Mesothelial cell of epicardium (in vitro differentiated cells): Measurements from ENCODE around the gene PLCB1. TPM values are rescaled to one million over a fixed set of nuclear protein-coding genes. Genes with fewer than 3 reads are reported as not detected.
"Not testable (repeated sequence)": the region's sequence is repeated elsewhere in the genome, so short reads cannot be mapped to it uniquely, and the experiment has no call there.

Source experiments
- DNase-seq, 2 experiments: peaks; one replicate each; pipeline ENCODE4 v3.0.0; 2021; ENCODE audit warnings: low spot score in 2 of 2; ENCODE audit not compliant: unreplicated experiment in 2 of 2
- H3K27ac Mint-ChIP-seq: 2 replicates; pipeline ENCODE4 v1.8.0; 2021; ENCODE audit warnings: mixed read lengths
- H3K27me3 Mint-ChIP-seq: 2 replicates; pipeline ENCODE4 v1.8.0; 2021; ENCODE audit warnings: low read depth, mixed read lengths
- H3K36me3 Mint-ChIP-seq: 2 replicates; pipeline ENCODE4 v1.8.0; 2021; ENCODE audit warnings: mixed read lengths
- H3K4me1 Mint-ChIP-seq: 2 replicates; pipeline ENCODE4 v1.8.0; 2021; ENCODE audit warnings: mixed read lengths
- H3K4me3 Mint-ChIP-seq: 2 replicates; pipeline ENCODE4 v1.8.0; 2021; ENCODE audit warnings: mild to moderate bottlenecking, moderate library complexity, mixed read lengths
- H3K9me3 Mint-ChIP-seq: 2 replicates; pipeline ENCODE4 v1.8.0; 2021; ENCODE audit warnings: mixed read lengths
- CTCF ChIP-seq: fragments of 200-600 bp; sonication (generic); IDR thresholded peaks from one replicate; pipeline ENCODE4 v1.5.0; 2021; ENCODE audit warnings: antibody characterized with exemption; ENCODE audit not compliant: unreplicated experiment
- total RNA-seq: library from RNA; stranded (reverse); gene quantifications from 3 replicates; pipeline ENCODE4 v1.2.1, GENCODE V29; 2021

PLCB1 gene
- total RNA-seq, 1 donor from 2014 or later = 41.5 TPM

GRCh38 chr20:8339349-8339748 lies 207.3 kb downstream of the PLCB1 start:
- no peak for DNase-seq
- Mint-ChIP-seq H3K4me3 (no peak overlapping the region), H3K27ac (no peak overlapping the region), H3K36me3 (no peaks in the 10 kb centered on the region), H3K9me3 (peaks cover 8% of the 10 kb centered on the region), H3K4me1 (no peaks in the 10 kb centered on the region), H3K27me3 (no peaks in the 10 kb centered on the region)
- no peak for TF ChIP-seq CTCF

- DNase-seq = no peak
- Mint-ChIP-seq H3K36me3 (no peaks in the 10 kb centered on the region), H3K27ac (no peak overlapping the region), H3K4me1 (peaks cover 25% of the 10 kb centered on the region), H3K4me3 (no peak overlapping the region), H3K27me3 (no peaks in the 10 kb centered on the region), H3K9me3 (peaks cover 8% of the 10 kb centered on the region)
- TF ChIP-seq CTCF = no peak
These were observed 210.3 kb downstream of the PLCB1 start for GRCh38 chr20:8342391-8342790.

GRCh38 chr20:8344106-8344505 lies 212.0 kb downstream of the PLCB1 start:
- Mint-ChIP-seq H3K9me3 (peaks cover 8% of the 10 kb centered on the region), H3K27ac (no peak overlapping the region), H3K4me1 (peaks cover 30% of the 10 kb centered on the region), H3K27me3 (no peaks in the 10 kb centered on the region), H3K4me3 (no peak overlapping the region), H3K36me3 (no peaks in the 10 kb centered on the region)
- no peak for DNase-seq
- TF ChIP-seq CTCF = no peak

- TF ChIP-seq CTCF = no peak
- no peak overlapping the region for H3K4me3 Mint-ChIP-seq
- H3K27me3 Mint-ChIP-seq = no peaks in the 10 kb centered on the region
- H3K9me3 Mint-ChIP-seq = peaks cover 8% of the 10 kb centered on the region
- no peak overlapping the region for H3K27ac Mint-ChIP-seq
- no peak for DNase-seq
- no peaks in the 10 kb centered on the region for H3K36me3 Mint-ChIP-seq
- peaks cover 30% of the 10 kb centered on the region for H3K4me1 Mint-ChIP-seq
These were observed 212.6 kb downstream of the PLCB1 start for GRCh38 chr20:8344631-8345030.

GRCh38 chr20:8346700-8347270 lies 214.7 kb downstream of the PLCB1 start:
- H3K4me1 Mint-ChIP-seq = peaks cover 30% of the 10 kb centered on the region
- H3K4me3 Mint-ChIP-seq = no peak overlapping the region
- no peak for TF ChIP-seq CTCF

GRCh38 chr20:8350225-8350624 lies 218.2 kb downstream of the PLCB1 start:
- DNase-seq, H3K9me3 Mint-ChIP-seq, H3K4me3 Mint-ChIP-seq, H3K36me3 Mint-ChIP-seq, H3K27me3 Mint-ChIP-seq, H3K27ac Mint-ChIP-seq: not testable (repeated sequence)
- H3K4me1 Mint-ChIP-seq = peaks cover 22% of the 10 kb centered on the region

More at GRCh38 chr20:8346700-8347270, 214.7 kb downstream of the PLCB1 start:
- Mint-ChIP-seq H3K27ac (peak overlapping the region; percentile 83), H3K27me3 (no peaks in the 10 kb centered on the region), H3K36me3 (no peaks in the 10 kb centered on the region), H3K9me3 (no peaks in the 10 kb centered on the region)
- no peak for DNase-seq
